BLaER1 (cell line): ENCODE results near the gene PLA2G4B.
A peak's percentile ranks its signal among the peaks of the same experiment; 100 is the strongest.

ENCODE experiments used
- H3K27ac ChIP-seq: shearing (Covaris generic); formaldehyde crosslinking; 2 replicates; pipeline ENCODE4 v1.8.1; 2022
- H3K27me3 ChIP-seq: shearing (Covaris generic); formaldehyde crosslinking; 2 replicates; pipeline ENCODE4 v1.8.1; 2022
- H3K36me3 ChIP-seq: shearing (Covaris generic); formaldehyde crosslinking; 2 replicates; pipeline ENCODE4 v1.8.1; 2022
- H3K4me1 ChIP-seq: shearing (Covaris generic); formaldehyde crosslinking; 2 replicates; pipeline ENCODE4 v1.8.1; 2022
- H3K4me2 ChIP-seq: shearing (Covaris generic); formaldehyde crosslinking; 2 replicates; pipeline ENCODE4 v1.8.1; 2022
- H3K4me3 ChIP-seq: shearing (Covaris generic); formaldehyde crosslinking; 2 replicates; pipeline ENCODE4 v1.8.1; 2022
- H3K9ac ChIP-seq: shearing (Covaris generic); formaldehyde crosslinking; 2 replicates; pipeline ENCODE4 v1.8.1; 2022
- H3K9me3 ChIP-seq: shearing (Covaris generic); formaldehyde crosslinking; 2 replicates; pipeline ENCODE4 v1.8.1; 2022
- H4K20me1 ChIP-seq: shearing (Covaris generic); formaldehyde crosslinking; 2 replicates; pipeline ENCODE4 v1.8.1; 2022
- Cebpa-rat ChIP-seq: shearing (Covaris generic); IDR thresholded peaks from 2 replicates; pipeline ENCODE4 v1.8.1; 2022

The PLA2G4B gene

GRCh38 chr15:41862515-41863116, 24.0 kb downstream of the PLA2G4B start:
- Histone ChIP-seq H4K20me1 (no peaks in the 10 kb centered on the region), H3K9me3 (no peaks in the 10 kb centered on the region), H3K4me1 (peaks cover 74% of the 10 kb centered on the region), H3K36me3 (no peaks in the 10 kb centered on the region), H3K27ac (peak overlapping the region; percentile 15), H3K4me2 (peak overlapping the region; percentile 76), H3K27me3 (no peaks in the 10 kb centered on the region), H3K9ac (peak overlapping the region; percentile 11; the same call in 1 of the 2 replicates), H3K4me3 (no peak overlapping the region)
- no peak for TF ChIP-seq Cebpa-rat

- peak overlapping the region; percentile 41 for H3K4me2 ChIP-seq
These were observed 26.9 kb downstream of the PLA2G4B start for GRCh38 chr15:41865490-41866055.

DNA sequence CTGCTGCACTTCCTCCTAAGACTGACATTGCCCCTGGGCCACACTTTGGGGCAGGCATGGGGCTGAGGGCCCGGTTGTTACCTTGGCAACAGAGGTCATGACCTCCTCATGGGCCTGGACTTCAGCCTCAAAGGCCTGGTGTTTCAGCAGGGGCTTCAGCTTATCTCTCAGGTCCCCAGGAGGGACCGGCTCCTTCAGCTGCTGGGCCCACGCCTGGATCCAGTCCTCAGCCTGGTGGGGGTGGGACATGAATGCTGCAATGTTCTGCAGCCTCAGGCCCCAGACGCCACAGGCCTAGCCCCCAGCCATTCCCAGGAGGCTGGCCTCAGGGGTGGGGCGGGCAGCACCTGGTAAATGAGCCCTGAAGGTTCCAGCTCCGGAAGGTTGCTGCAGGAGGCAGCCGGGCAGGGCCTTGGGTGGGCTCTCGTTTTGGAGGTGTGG, 27.6 kb downstream of the PLA2G4B start:
- H3K9me3 ChIP-seq = no peaks in the 10 kb centered on the region
- peak overlapping the region; percentile 41 for H3K4me2 ChIP-seq
- H3K9ac ChIP-seq = no peak overlapping the region
- H3K4me1 ChIP-seq = peaks cover 62% of the 10 kb centered on the region
- H3K27ac ChIP-seq = peak overlapping the region; percentile 4
- no peaks in the 10 kb centered on the region for H3K27me3 ChIP-seq
- H4K20me1 ChIP-seq = no peaks in the 10 kb centered on the region
- H3K36me3 ChIP-seq = no peaks in the 10 kb centered on the region
- no peak overlapping the region for H3K4me3 ChIP-seq
- TF ChIP-seq Cebpa-rat = no peak

More at GRCh38 chr15:41865490-41866055, 26.9 kb downstream of the PLA2G4B start:
- H4K20me1 ChIP-seq = no peaks in the 10 kb centered on the region
- H3K4me3 ChIP-seq = no peak overlapping the region
- H3K9me3 ChIP-seq = no peaks in the 10 kb centered on the region
- no peak for TF ChIP-seq Cebpa-rat
- no peaks in the 10 kb centered on the region for H3K27me3 ChIP-seq
- no peaks in the 10 kb centered on the region for H3K36me3 ChIP-seq
- H3K27ac ChIP-seq = peak overlapping the region; percentile 4
- no peak overlapping the region for H3K9ac ChIP-seq
- peaks cover 62% of the 10 kb centered on the region for H3K4me1 ChIP-seq

GRCh38 chr15:41866872-41867579, 28.4 kb downstream of the PLA2G4B start:
- H3K4me3 ChIP-seq = no peak overlapping the region
- H3K4me1 ChIP-seq = peaks cover 56% of the 10 kb centered on the region
- H3K27ac ChIP-seq = no peak overlapping the region; the same call in 1 of the 2 replicates
- no peaks in the 10 kb centered on the region for H3K9me3 ChIP-seq
- no peak overlapping the region for H3K9ac ChIP-seq
- H3K4me2 ChIP-seq = peak overlapping the region; percentile 41
- no peaks in the 10 kb centered on the region for H3K36me3 ChIP-seq
- H4K20me1 ChIP-seq = no peaks in the 10 kb centered on the region
- H3K27me3 ChIP-seq = no peaks in the 10 kb centered on the region
- no peak for TF ChIP-seq Cebpa-rat

DNA sequence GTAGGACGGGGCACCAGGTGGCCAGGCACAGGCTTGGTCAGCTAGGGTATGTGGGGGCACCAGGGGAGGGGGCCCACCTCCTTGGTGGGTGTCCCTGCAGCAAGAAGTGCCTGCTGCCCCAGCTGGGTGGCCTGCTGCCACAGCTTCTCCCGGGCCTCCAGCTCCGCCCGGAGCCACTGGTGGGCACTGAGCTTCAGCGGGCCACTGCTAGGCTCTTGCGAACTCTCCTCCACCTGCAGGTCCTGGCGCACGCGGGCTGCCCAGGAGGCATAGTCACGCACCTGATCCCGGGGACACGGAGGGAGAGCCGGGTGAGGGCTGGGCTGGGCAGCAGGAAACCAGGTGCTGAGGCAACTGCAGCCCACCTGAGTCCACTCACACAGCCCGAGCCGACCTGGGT, 29.7 kb downstream of the PLA2G4B start:
- Histone ChIP-seq H3K27ac (no peak overlapping the region), H3K36me3 (no peaks in the 10 kb centered on the region), H3K4me3 (no peak overlapping the region), H4K20me1 (no peaks in the 10 kb centered on the region), H3K4me2 (no peak overlapping the region), H3K9ac (no peak overlapping the region), H3K9me3 (no peaks in the 10 kb centered on the region), H3K4me1 (peaks cover 43% of the 10 kb centered on the region), H3K27me3 (no peaks in the 10 kb centered on the region)
- TF ChIP-seq Cebpa-rat = no peak

DNA sequence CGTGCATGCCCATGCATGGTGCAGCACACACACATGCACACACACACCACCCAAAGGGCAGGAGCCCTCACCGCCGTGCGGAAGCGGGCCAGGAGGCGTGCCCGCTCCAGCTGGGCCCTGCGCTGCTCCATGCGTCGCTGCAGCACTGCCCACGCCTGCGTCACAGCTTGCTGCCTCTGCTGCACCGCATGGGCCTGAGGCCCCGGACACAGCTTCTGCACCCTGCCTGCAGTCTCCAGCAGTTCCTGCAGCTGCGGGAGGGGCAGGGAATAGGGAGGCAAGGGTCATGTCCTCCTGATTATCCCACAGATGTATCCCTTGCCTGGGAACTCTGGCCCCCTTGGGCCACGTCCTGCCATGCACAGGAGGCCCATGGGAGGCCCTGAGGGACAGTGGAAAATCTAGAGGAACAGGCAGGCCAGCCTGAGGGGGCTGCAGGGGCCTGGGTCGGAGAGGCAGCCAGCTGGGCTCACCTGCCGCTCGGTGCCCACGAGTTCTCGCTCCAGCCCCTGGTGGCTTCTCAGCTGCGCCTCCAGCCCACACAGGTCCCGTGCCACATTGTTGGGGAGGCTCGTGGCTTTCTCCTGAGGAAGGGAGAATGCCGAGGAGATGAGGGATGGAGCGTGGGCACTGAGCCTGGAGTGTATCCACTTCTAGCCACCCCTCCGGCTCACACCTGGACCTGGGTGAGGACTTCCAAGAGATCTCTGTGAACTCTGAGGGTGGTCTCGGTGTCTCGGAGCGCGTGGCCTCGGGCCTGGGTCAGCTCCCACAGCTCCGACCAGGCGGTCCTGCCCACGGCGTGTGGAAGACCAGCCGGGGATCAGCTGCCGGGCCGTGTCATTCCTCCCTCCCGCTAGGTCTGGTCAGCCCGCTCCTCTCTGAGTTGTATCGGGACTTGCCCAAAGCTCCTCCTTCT, 31.4 kb downstream of the PLA2G4B start:
- TF ChIP-seq Cebpa-rat = no peak

GRCh38 chr15:41870689-41871081, 32.0 kb downstream of the PLA2G4B start:
- H4K20me1 ChIP-seq = no peaks in the 10 kb centered on the region
- H3K4me3 ChIP-seq = no peak overlapping the region
- no peak overlapping the region for H3K9ac ChIP-seq
- H3K4me1 ChIP-seq = peaks cover 44% of the 10 kb centered on the region
- H3K9me3 ChIP-seq = no peaks in the 10 kb centered on the region
- no peaks in the 10 kb centered on the region for H3K27me3 ChIP-seq
- H3K27ac ChIP-seq = no peak overlapping the region
- no peak overlapping the region for H3K4me2 ChIP-seq
- H3K36me3 ChIP-seq = no peaks in the 10 kb centered on the region
- no peak for TF ChIP-seq Cebpa-rat

More for the DNA sequence above, 31.4 kb downstream of the PLA2G4B start:
- Histone ChIP-seq H3K9ac (no peak overlapping the region), H3K4me2 (no peak overlapping the region), H3K27me3 (no peaks in the 10 kb centered on the region), H3K27ac (no peak overlapping the region), H3K4me1 (peaks cover 40% of the 10 kb centered on the region), H3K4me3 (no peak overlapping the region), H4K20me1 (no peaks in the 10 kb centered on the region), H3K9me3 (no peaks in the 10 kb centered on the region), H3K36me3 (no peaks in the 10 kb centered on the region)

GRCh38 chr15:41871175-41871905, 32.7 kb downstream of the PLA2G4B start:
- no peaks in the 10 kb centered on the region for H3K36me3 ChIP-seq
- TF ChIP-seq Cebpa-rat = no peak
- no peak overlapping the region for H3K27ac ChIP-seq

DNA sequence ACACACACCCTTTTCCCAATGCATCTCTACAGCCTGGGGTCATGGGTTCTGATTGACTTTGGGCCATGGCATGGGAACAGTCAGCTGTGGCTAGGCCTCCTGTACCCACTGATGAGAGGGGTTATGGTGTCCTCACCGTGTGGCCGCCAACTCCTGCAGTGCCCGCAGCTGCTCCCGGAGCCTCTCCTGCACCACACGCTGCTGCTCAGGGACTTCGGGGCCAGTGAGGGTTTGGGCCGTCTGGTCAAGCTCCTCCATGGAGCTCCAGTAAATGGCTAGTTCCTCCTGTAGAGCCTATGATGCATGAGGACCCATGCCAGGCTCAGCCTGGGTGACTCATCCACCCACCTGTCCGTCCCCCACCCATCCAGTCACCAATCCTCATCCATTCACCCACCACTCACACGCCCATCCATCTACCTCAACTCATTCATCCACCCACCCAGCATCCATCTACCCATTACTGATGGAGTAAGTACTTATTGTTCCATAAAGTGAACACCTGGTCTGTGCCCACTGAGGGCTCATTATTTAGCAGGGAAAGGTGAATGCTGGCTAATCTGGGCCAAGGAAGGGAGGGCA, 33.6 kb downstream of the PLA2G4B start:
- H3K4me1 ChIP-seq = peaks cover 44% of the 10 kb centered on the region
- H3K27me3 ChIP-seq = no peaks in the 10 kb centered on the region
- H3K27ac ChIP-seq = no peak overlapping the region
- no peaks in the 10 kb centered on the region for H3K9me3 ChIP-seq
- no peaks in the 10 kb centered on the region for H4K20me1 ChIP-seq
- no peak for TF ChIP-seq Cebpa-rat
- no peak overlapping the region for H3K9ac ChIP-seq
- no peak overlapping the region for H3K4me2 ChIP-seq
- no peaks in the 10 kb centered on the region for H3K36me3 ChIP-seq
- H3K4me3 ChIP-seq = no peak overlapping the region

More at GRCh38 chr15:41871175-41871905, 32.7 kb downstream of the PLA2G4B start:
- no peak overlapping the region for H3K4me3 ChIP-seq
- H3K4me2 ChIP-seq = no peak overlapping the region
- no peaks in the 10 kb centered on the region for H3K27me3 ChIP-seq
- H3K9me3 ChIP-seq = no peaks in the 10 kb centered on the region
- H3K4me1 ChIP-seq = peaks cover 44% of the 10 kb centered on the region
- no peaks in the 10 kb centered on the region for H4K20me1 ChIP-seq
- no peak overlapping the region for H3K9ac ChIP-seq
